ENCODE measurements around the gene FOXL3. TPM values are rescaled to one million over a fixed set of nuclear protein-coding genes. Genes with fewer than 3 reads are reported as not detected.
"Not testable (repeated sequence)": the region's sequence is repeated elsewhere in the genome, so short reads cannot be mapped to it uniquely, and the experiment has no call there.

Gene FOXL3
- total RNA-seq, 1 donor = not detected

DNA sequence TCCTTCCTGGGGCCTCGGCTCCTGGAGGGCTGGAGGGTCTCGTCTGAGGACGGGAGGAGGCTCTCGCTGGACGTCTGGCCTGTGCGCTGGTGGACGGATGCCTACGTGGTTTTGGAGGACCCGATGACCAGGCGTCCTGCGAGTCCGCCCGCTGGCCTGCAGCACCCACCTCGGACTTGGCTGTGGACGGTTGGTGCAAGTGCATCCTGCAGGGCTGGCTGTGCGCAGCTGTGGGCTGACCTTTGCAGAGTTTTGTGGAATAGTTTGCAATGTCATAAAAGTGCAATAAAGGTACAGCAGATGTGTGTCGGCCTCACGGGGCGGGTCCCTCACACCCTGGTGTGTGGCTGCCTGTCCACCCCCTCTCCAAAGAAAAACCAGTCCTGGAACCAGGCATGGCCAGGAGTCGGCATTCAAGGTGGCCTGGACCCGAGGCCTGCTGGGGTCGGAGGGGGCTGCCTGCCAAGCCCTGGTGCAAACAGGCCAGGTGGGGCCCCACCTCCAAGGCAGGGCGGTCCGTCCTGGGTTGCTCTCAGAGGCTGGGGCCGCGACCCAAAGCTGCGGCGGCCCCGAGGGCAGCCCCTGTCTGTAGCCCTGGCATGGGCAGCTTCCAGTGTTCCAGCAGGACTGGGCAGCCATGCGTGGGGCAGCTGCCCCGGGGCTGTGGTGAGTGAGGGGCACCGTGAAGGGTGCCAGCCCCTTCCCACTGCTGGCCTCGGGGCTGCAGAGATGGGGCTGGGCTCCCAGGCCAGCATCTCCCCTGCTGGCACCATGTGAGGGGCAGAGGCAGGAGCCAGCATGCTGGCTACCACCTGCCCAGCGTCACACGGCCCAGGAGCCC, 29.3 kb upstream of the FOXL3 start:
- H3K4me1 ChIP-seq (ENCODE audit: insufficient read depth, low read length) = no peaks in the 10 kb centered on the region
- H3K9me3 ChIP-seq (ENCODE audit: low read depth, low read length) = no peaks in the 10 kb centered on the region
- no peak overlapping the region for H3K4me3 ChIP-seq (ENCODE audit: low read length)
- no peaks in the 10 kb centered on the region for H3K27me3 ChIP-seq (ENCODE audit: insufficient read depth, low read length)

DNA sequence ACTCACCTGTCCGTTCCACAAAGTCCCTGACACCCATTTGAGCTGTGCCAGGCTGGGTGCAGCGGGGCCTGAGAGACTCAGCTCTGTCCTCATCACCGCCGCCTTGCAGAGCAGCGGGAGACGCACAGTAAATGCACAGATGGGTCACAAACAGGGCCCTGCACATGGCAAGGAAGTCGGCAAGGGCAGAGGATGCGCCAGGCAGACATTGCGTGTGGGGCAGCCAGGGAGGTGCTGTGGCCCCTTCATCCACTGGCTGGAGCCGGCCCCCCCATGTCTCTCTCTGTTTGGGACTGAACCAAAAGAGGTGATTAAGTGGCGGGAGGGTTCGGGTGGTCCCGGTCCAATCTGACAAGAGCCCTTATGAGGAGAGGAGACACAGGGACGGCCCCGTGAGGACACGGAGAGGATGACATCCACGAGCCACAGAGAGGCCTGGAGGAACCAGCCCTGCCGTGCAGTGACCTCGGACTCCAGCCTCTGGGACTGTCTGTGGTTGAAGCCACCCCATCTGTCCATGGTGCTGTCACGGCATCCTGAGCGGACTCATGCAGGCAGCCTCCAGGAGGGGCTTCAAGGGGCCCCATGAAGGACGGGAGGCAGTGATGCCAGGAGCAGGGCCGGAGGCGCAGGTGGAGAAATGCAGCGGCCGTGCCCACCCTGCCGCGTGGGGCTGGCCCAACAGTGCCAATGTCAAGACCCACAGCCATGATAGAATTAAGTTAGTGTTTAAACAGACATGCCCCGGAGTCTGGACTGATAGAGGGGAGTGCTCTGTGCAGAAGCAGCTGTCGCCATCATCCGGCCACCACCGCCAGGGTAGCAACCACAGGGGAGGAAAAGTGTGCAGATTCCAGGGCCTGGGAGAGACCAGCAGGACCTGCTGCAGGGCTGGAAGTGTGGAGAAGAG, 28.4 kb upstream of the FOXL3 start:
- no peak overlapping the region for H3K4me3 ChIP-seq (ENCODE audit: low read length)
- no peaks in the 10 kb centered on the region for H3K9me3 ChIP-seq (ENCODE audit: low read depth, low read length)
- H3K27me3 ChIP-seq (ENCODE audit: insufficient read depth, low read length) = no peaks in the 10 kb centered on the region
- no peaks in the 10 kb centered on the region for H3K4me1 ChIP-seq (ENCODE audit: insufficient read depth, low read length)

DNA sequence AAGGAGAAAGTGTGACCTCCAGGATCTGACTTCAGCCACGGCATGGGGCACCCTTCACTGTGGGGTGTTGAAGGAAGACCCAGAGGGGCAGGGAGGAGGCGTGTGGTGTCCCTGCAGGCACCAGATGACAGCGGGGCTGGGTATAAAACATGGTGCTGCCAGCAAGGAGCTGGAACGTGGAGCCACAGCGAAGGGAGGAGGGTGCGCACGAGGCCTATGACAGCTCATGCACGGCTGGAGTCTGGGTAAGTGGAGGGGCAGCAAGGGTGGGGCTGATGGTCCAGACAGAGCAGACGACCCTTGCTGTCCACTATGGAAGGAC, 27.8 kb upstream of the FOXL3 start:
- Histone ChIP-seq H3K27me3 (ENCODE audit: insufficient read depth, low read length) (no peaks in the 10 kb centered on the region), H3K4me3 (ENCODE audit: low read length) (no peak overlapping the region), H3K4me1 (ENCODE audit: insufficient read depth, low read length) (no peaks in the 10 kb centered on the region), H3K9me3 (ENCODE audit: low read depth, low read length) (no peaks in the 10 kb centered on the region)

DNA sequence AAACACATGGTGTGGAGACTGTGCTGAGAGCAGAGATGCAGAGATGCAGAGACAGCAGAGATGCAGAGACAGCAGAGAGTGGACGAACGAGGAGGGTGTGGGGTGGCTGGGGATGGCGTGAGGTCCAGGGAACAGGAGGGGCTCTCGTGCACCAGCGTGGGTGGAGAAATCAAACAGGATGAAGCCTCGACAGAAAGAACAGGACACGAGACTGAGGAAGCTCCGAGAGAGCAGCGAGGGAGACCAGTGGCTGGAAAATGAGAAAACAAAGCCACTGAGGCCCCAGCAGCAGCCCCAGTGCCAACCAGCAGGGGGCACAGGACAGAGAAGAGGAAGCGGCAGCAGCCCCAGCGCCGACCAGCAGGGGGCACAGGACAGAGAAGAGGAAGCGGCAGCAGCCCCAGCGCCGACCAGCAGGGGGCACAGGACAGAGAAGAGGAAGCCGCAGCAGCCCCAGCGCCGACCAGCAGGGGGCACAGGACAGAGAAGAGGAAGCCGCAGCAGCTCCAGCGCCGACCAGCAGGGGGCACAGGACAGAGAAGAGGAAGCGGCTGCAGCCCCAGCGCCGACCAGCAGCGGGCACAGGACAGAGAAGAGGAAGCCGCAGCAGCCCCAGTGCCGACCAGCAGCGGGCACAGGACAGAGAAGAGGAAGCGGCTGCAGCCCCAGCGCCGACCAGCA, 27.2 kb upstream of the FOXL3 start:
- H3K4me1 ChIP-seq (ENCODE audit: insufficient read depth, low read length); H3K27me3 ChIP-seq (ENCODE audit: insufficient read depth, low read length); H3K4me3 ChIP-seq (ENCODE audit: low read length); H3K9me3 ChIP-seq (ENCODE audit: low read depth, low read length): not testable (repeated sequence)

DNA sequence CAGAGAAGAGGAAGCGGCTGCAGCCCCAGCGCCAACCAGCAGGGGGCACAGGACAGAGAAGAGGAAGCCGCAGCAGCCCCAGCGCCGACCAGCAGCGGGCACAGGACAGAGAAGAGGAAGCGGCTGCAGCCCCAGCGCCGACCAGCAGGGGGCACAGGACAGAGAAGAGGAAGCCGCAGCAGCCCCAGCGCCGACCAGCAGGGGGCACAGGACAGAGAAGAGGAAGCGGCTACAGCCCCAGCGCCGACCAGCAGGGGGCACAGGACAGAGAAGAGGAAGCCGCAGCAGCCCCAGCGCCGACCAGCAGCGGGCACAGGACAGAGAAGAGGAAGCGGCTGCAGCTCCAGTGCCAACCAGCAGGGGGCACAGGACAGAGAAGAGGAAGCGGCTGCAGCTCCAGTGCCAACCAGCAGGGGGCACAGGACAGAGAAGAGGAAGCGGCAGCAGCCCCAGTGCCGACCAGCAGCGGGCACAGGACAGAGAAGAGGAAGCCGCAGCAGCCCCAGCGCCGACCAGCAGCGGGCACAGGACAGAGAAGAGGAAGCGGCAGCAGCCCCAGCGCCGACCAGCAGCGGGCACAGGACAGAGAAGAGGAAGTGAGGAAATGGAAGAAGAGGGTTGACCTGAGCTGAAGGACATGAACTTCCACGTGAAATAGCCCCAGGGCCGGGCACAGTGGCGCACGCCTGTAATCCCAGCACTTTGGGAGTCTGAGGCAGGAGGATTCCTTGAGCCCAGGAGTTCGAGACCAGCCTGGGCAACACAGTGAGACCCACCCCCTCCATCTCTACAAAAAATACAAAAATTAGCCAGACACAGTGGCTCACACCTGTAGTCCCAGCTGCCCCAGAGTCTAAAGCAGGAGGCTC, 26.3 kb upstream of the FOXL3 start:
- H3K9me3 ChIP-seq (ENCODE audit: low read depth, low read length); H3K27me3 ChIP-seq (ENCODE audit: insufficient read depth, low read length); H3K4me1 ChIP-seq (ENCODE audit: insufficient read depth, low read length); H3K4me3 ChIP-seq (ENCODE audit: low read length): not testable (repeated sequence)

DNA sequence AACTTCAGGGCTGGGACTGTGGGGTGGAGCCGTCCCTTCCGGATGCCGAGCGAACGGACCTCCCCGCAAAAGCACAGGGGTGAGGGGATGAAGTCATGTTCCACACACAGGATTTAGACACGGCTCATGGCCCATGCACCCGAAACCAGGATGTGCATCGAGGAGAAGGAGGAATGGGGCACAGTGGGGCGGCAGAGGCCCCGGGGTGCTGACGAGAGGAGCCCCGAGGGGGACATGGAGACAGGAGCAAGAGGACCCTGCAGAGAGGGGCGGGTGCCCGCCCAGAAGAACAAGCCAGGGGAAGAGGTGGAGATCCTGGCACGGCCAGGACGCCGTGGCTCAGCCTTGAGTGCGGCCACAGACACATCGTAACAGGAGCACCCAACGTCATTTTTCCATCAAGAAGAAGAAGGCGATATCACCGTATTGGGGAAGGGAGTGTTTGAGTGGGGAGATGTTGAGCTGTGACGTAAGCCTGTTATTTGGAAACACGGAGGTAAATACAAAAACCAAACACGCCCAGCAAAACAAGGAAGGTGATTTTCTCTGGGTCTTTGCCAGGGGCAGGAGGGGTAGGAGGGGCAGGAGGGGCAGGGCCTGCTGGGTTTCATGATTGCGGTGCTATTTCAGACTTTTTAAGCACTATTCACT, 25.3 kb upstream of the FOXL3 start:
- H3K9me3 ChIP-seq (ENCODE audit: low read depth, low read length) = no peaks in the 10 kb centered on the region
- H3K4me1 ChIP-seq (ENCODE audit: insufficient read depth, low read length) = no peaks in the 10 kb centered on the region
- no peaks in the 10 kb centered on the region for H3K27me3 ChIP-seq (ENCODE audit: insufficient read depth, low read length)
- no peak overlapping the region for H3K4me3 ChIP-seq (ENCODE audit: low read length)

DNA sequence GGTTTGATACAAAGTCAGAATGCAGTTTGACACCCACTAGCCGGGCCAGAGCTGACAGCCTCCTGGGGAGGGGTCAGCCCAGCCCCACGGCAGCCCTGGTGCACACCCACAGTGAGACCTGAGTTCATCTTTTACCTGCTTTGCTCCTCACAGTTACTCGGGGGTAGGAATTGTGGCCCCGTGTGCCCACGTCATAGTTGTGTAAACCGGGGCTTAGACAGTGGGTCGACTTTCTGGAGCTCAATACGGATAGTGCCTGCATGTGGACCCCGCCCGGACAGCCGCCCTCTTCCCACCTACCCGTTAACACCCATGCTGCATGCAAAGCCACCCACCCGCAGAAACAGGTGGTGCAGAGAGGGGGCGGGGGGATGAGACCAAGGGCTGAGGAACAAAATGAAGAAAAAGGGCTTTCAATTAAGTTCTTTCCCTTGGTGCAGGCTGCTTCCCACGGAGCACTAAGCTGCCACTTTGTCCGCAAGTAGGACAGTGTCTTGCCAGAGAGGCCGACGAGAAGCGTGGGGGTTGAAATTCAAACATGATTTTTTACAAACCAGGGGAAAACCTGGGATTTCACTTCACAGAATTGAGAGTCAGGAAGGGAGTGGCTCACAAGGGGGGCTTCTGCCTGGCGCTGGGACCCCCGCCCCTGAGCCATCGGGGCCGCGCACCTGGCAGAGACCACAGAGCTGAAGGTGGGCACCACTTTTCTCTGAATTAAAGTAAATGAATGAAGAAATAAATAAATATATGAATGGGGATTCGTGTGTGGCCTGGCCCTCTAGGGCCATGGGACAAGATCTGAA, 24.6 kb upstream of the FOXL3 start:
- Histone ChIP-seq H3K4me3 (ENCODE audit: low read length) (no peak overlapping the region), H3K27me3 (ENCODE audit: insufficient read depth, low read length) (no peaks in the 10 kb centered on the region), H3K9me3 (ENCODE audit: low read depth, low read length) (no peaks in the 10 kb centered on the region), H3K4me1 (ENCODE audit: insufficient read depth, low read length) (no peaks in the 10 kb centered on the region)

DNA sequence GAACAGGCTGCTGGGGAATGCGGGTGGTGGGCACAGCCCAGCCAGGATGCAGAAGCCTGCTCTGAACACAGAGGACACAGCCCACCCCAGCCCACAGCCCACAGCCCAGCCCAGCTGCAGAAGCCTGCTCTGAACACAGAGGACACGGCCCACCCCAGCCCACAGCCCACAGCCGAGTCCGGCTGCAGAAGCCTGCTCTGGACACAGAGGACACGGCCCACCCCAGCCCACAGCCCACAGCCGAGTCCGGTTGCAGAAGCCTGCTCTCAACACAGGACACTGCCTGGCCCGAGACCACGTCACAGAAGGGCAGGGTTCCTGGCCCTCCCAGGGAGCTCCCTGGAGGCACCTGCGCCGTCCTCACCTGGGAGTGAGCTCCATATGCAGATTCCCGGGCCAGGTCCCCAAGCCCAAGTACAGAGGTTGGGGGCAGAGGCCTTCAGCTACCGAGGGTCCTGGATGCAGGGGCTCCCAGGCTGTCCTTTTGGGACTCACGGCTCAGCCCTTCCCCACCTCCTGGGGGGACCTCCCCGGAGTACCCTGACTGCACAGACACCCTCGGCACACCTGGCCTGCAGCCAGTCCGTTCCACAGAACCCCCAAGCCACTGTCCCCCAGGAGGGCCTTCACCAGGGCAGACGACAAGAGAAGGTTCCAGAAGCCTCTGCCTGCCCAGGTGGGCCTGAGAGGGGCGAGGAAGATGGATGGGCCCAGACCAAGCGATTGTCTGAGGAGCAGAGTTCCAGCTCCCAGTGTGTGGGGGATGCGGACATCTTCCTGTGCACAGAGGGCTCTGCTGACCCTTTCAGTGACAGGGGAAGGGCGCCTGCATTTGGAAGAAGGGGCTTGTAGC, 23.7 kb upstream of the FOXL3 start:
- Histone ChIP-seq H3K27me3 (ENCODE audit: insufficient read depth, low read length) (no peaks in the 10 kb centered on the region), H3K4me3 (ENCODE audit: low read length) (no peak overlapping the region), H3K9me3 (ENCODE audit: low read depth, low read length) (no peaks in the 10 kb centered on the region), H3K4me1 (ENCODE audit: insufficient read depth, low read length) (no peaks in the 10 kb centered on the region)

DNA sequence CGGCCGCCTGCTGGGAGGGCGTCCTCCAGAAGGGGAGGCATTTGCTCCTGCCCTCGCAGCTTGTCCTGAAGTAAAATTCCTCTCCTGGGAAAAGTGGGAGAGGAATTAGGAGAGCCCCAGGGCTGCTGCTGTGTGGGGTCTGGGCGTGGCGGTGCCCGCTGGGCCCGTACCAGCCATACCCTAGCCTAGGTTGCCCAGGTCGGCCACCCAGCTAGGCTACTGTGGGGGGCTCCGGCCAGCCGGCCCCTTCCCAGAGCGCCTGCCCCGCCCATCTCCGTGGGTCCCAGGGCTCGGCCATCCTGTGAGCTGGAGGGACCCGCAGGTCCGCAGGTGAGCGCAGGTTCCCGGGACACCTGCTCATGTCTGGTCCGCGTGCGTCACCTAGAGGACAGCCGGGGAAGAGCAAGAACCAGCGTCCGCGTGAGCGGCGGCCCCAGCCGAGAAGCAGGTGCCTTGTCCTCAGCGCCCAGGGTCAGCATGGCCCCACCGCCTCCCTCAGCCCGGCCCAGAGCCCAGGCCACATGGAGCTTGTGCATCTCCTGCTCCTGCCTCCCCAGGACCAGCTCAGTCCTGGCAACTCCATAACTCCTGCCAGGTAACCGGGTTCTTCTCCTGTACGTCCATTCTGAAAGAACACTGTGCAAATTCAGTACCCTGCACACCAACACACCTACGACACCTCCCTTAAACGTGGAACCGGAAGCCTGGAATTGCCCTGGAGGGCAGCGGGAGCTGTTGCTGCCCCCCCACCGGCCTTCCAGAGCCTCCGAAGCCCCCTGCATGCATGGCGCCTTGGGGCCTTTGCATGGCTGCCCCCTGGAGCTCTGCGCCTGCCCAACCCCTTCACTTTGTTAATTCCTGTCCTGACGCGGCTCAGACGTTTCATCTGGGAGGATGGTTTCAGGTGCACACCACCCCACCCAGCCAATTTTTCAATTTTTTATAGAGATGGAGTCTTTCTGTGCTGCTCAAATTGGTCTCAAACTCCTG, 22.8 kb upstream of the FOXL3 start:
- no peaks in the 10 kb centered on the region for H3K27me3 ChIP-seq (ENCODE audit: insufficient read depth, low read length)

DNA sequence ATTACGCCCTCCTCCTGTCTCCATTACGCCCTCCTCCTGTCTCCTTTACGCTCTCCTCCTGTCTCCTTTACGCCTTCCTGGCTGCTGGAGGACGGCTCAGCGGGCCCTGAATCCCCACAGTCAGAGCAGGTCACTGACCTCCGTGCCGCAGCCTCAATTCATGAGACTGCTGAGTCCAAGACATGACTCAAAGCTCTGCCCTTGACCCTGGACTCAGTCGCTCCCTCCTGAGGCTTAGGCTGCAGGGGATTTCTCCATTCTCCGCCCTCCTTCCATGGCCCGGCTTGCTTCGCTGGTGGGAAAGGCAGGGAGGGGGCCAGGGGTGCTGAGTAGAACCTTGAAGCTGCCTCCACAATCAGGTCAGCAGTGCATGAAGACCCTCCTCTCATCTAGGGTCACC, 21.0 kb upstream of the FOXL3 start:
- no peaks in the 10 kb centered on the region for H3K9me3 ChIP-seq (ENCODE audit: low read depth, low read length)
- no peak overlapping the region for H3K4me3 ChIP-seq (ENCODE audit: low read length)
- no peaks in the 10 kb centered on the region for H3K4me1 ChIP-seq (ENCODE audit: insufficient read depth, low read length)
- H3K27me3 ChIP-seq (ENCODE audit: insufficient read depth, low read length) = no peaks in the 10 kb centered on the region

More for the DNA sequence above, 22.8 kb upstream of the FOXL3 start:
- H3K9me3 ChIP-seq (ENCODE audit: low read depth, low read length) = no peaks in the 10 kb centered on the region
- H3K4me1 ChIP-seq (ENCODE audit: insufficient read depth, low read length) = no peaks in the 10 kb centered on the region
- H3K4me3 ChIP-seq (ENCODE audit: low read length) = no peak overlapping the region

DNA sequence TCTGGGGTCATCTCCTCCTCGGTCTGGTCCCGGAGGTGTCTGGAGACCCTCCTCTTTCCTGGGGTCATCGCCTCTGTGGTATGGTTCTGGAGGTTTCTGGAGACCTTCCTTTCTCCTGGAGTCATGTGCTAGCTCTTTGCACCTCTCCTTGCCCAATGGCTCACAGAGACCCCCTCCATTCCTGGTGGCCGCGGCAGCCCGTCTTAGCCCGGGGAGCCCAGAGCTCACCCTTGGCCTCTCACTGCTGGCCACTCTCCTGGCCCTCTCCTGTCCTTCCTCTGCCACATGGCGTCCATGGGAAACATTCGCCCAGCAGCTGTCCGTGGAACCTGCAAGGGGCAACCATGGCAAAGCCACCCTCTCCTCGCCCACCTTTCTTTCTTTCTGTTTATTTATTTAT, 20.2 kb upstream of the FOXL3 start:
- no peak overlapping the region for H3K4me3 ChIP-seq (ENCODE audit: low read length)
- no peaks in the 10 kb centered on the region for H3K9me3 ChIP-seq (ENCODE audit: low read depth, low read length)
- H3K27me3 ChIP-seq (ENCODE audit: insufficient read depth, low read length) = no peaks in the 10 kb centered on the region
- no peaks in the 10 kb centered on the region for H3K4me1 ChIP-seq (ENCODE audit: insufficient read depth, low read length)

DNA sequence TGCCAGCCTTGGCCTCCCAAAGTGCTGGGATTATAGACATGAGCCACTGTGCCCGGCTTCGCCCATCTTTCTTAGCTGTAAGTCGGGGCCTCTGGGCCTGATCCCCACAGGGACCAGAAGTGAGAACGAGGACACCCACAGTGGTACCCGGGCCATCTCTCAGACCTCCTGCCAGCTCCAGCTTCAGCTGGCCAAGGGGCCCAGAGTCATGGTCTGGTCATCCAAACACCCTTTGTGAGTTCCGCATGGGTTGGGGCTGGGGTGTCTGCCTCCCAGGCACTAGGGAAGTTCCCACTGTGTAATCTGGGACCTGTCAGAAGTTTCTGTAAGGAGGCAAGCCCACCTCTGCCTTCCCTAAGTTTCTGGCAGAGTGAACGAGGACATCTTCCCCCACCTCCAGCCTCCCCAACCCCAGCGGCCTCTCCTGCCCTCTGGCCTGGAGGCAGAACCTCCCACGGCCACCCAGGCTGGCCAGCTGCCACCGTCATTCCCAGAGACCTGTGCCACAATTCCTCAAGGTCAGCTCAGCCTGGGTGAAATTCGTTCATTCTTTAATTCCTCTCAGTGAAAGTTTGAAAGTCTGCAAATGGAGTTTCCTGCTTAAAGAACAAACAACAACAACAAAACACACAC, 19.5 kb upstream of the FOXL3 start:
- no peaks in the 10 kb centered on the region for H3K4me1 ChIP-seq (ENCODE audit: insufficient read depth, low read length)
- no peaks in the 10 kb centered on the region for H3K9me3 ChIP-seq (ENCODE audit: low read depth, low read length)
- no peak overlapping the region for H3K4me3 ChIP-seq (ENCODE audit: low read length)
- no peaks in the 10 kb centered on the region for H3K27me3 ChIP-seq (ENCODE audit: insufficient read depth, low read length)

All from mononuclear cell (primary cell).